ENCODE measurements around the gene ADAMTS15.

The ADAMTS15 gene

DNA sequence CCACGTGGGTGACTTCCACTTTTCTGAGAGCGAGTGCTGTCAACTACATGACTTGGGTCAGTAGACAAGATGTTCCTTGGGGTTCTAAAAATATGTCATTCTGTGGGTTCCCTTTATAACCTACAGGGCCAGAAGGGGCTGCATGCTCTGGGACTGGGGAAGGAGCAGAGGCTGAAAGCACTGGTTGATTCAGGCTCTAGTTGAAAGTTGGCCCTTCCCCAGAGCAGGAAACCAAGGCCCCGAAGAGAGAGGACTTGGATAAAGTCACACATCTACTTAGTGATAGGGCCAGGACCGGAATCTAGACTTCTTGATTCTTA is 9.9 kb downstream of the ADAMTS15 start:
- Histone ChIP-seq H3K9me3 (ENCODE audit: control insufficient read depth, insufficient read depth, low read depth, low read length) (no peaks in the 10 kb centered on the region), H3K4me3 (ENCODE audit: low read depth, low read length) (no peak overlapping the region), H3K27ac (ENCODE audit: extremely low read depth, low read depth, low read length) (no peak overlapping the region), H3K4me1 (ENCODE audit: control insufficient read depth, insufficient read depth, low read length) (no peaks in the 10 kb centered on the region), H3K36me3 (ENCODE audit: control insufficient read depth in 2 of 2, insufficient read depth in 1 of 2, low read length in 2 of 2) (peaks cover 0 to 11% of the 10 kb centered on the region in 2 experiments; a peak in 2 of 3 replicates)
- CTCF ChIA-PET: interaction anchor here (0.9 to 1.0 kb wide), 2 partner anchors 43 to 404 kb away, joined by 3 to 5 read pairs; no protein-coding TSS in a partner anchor
- TF ChIP-seq ZNF561 (tag by site-specific recombination; IDR thresholded peaks at IDR 0.05; ENCODE audit: borderline replicate concordance) (no peak), ZNF558 (tag by site-specific recombination; IDR thresholded peaks at IDR 0.05) (no peak), ZNF19 (tag by site-specific recombination; IDR thresholded peaks at IDR 0.05; ENCODE audit: low read depth) (no peak), ZNF654 (tag by site-specific recombination; IDR thresholded peaks at IDR 0.05; ENCODE audit: low read depth) (no peak)
- TF ChIP-seq, protein P1, sequence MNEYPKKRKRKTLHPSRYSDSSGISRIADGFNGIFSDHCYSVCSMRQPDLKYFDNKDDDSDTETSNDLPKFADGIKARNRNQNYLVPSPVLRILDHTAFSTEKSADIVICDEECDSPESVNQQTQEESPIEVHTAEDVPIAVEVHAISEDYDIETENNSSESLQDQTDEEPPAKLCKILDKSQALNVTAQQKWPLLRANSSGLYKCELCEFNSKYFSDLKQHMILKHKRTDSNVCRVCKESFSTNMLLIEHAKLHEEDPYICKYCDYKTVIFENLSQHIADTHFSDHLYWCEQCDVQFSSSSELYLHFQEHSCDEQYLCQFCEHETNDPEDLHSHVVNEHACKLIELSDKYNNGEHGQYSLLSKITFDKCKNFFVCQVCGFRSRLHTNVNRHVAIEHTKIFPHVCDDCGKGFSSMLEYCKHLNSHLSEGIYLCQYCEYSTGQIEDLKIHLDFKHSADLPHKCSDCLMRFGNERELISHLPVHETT (tag by site-specific recombination; IDR thresholded peaks at IDR 0.05): no peak
- TF ChIP-seq, protein P2, sequence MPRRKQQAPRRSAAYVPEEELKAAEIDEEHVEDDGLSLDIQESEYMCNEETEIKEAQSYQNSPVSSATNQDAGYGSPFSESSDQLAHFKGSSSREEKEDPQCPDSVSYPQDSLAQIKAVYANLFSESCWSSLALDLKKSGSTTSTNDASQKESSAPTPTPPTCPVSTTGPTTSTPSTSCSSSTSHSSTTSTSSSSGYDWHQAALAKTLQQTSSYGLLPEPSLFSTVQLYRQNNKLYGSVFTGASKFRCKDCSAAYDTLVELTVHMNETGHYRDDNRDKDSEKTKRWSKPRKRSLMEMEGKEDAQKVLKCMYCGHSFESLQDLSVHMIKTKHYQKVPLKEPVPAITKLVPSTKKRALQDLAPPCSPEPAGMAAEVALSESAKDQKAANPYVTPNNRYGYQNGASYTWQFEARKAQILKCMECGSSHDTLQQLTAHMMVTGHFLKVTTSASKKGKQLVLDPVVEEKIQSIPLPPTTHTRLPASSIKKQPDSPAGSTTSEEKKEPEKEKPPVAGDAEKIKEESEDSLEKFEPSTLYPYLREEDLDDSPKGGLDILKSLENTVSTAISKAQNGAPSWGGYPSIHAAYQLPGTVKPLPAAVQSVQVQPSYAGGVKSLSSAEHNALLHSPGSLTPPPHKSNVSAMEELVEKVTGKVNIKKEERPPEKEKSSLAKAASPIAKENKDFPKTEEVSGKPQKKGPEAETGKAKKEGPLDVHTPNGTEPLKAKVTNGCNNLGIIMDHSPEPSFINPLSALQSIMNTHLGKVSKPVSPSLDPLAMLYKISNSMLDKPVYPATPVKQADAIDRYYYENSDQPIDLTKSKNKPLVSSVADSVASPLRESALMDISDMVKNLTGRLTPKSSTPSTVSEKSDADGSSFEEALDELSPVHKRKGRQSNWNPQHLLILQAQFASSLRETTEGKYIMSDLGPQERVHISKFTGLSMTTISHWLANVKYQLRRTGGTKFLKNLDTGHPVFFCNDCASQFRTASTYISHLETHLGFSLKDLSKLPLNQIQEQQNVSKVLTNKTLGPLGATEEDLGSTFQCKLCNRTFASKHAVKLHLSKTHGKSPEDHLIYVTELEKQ (tag by site-specific recombination; IDR thresholded peaks at IDR 0.05; ENCODE audit: borderline replicate concordance): no peak
- POLR2A ChIA-PET: no interaction called here

DNA sequence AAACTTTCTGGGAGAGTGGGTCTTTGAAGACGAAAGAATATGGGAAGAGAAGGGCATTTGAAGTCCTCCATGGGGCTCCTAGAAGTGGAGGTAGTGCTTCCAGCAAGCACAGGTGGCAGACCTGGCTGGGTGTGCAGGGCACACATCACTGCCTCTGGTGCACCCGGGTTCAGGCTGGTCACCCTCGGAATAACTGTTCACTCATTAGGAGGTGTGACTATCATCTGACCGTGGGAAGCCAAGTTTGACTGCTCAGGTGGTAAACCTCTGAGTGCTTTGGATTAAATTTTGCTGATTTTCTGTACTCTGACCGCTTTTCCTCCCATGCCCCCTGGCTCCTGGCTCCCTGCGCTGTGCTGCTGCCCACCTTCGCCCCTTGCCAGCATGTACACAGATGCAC is 11.1 kb downstream of the ADAMTS15 start:
- TF ChIP-seq KLF8 (tag by site-specific recombination; IDR thresholded peaks at IDR 0.05) (no peak), SCRT2 (tag by site-specific recombination; IDR thresholded peaks at IDR 0.05) (no peak), ZNF221 (tag by site-specific recombination; IDR thresholded peaks at IDR 0.05; ENCODE audit: borderline replicate concordance) (no peak), ZNF140 (tag by site-specific recombination; IDR thresholded peaks at IDR 0.05) (no peak), ZIC2 (tag by site-specific recombination; IDR thresholded peaks at IDR 0.05) (no peak), GLIS1 (tag by site-specific recombination; IDR thresholded peaks at IDR 0.05) (no peak)
- TF ChIP-seq, protein P3, sequence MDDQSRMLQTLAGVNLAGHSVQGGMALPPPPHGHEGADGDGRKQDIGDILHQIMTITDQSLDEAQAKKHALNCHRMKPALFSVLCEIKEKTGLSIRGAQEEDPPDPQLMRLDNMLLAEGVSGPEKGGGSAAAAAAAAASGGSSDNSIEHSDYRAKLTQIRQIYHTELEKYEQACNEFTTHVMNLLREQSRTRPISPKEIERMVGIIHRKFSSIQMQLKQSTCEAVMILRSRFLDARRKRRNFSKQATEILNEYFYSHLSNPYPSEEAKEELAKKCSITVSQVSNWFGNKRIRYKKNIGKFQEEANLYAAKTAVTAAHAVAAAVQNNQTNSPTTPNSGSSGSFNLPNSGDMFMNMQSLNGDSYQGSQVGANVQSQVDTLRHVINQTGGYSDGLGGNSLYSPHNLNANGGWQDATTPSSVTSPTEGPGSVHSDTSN (CRISPR knock-in tag; IDR thresholded peaks at IDR 0.05): no peak
- no peaks in the 10 kb centered on the region for H3K9me3 ChIP-seq (ENCODE audit: control insufficient read depth, insufficient read depth, low read depth, low read length)
- no peak overlapping the region for H3K4me3 ChIP-seq (ENCODE audit: low read depth, low read length)
- no peaks in the 10 kb centered on the region for H3K4me1 ChIP-seq (ENCODE audit: control insufficient read depth, insufficient read depth, low read length)
- POLR2A ChIA-PET: no interaction called here
- peaks cover 0 to 11% of the 10 kb centered on the region in 2 experiments; a peak in 1 of 3 replicates for H3K36me3 ChIP-seq (ENCODE audit: control insufficient read depth in 2 of 2, insufficient read depth in 1 of 2, low read length in 2 of 2)
- no peak overlapping the region for H3K27ac ChIP-seq (ENCODE audit: extremely low read depth, low read depth, low read length)
- CTCF ChIA-PET: interaction anchor here (1.0 kb wide), 1 partner anchor 402 kb away, joined by 5 read pairs; no protein-coding TSS in a partner anchor

DNA sequence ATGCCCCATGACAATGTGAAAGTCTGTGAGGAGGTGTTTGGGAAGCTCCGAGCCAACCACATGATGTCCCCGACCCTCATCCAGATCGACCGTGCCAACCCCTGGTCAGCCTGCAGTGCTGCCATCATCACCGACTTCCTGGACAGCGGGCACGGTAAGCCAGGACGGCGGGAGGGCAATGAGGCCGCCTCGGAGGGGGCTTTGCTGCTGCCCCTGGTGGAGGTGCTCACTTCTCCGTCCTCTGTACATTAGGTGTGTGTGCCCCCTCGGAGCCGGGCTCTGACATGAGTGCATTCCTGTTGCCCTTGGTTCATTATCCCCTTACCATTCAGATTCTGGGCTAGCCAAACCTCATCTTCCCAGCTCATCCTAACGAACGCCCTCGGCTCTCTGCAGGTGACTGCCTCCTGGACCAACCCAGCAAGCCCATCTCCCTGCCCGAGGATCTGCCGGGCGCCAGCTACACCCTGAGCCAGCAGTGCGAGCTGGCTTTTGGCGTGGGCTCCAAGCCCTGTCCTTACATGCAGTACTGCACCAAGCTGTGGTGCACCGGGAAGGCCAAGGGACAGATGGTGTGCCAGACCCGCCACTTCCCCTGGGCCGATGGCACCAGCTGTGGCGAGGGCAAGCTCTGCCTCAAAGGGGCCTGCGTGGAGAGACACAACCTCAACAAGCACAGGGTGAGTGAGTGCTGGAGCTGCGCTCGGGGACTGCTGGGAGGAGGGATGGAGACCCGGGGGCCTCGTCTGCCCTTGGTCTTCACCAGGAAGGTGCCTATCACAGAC is 13.8 kb downstream of the ADAMTS15 start:
- no peak overlapping the region for H3K4me3 ChIP-seq (ENCODE audit: low read depth, low read length)
- H3K27ac ChIP-seq (ENCODE audit: extremely low read depth, low read depth, low read length): no peak overlapping the region
- ChIA-PET CTCF (interaction anchor here (0.5 to 0.7 kb wide), 2 partner anchors 22 to 400 kb away, joined by 3 read pairs; no protein-coding TSS in a partner anchor), POLR2A (no interaction called here)
- no peaks in the 10 kb centered on the region for H3K4me1 ChIP-seq (ENCODE audit: control insufficient read depth, insufficient read depth, low read length)
- peaks cover 0 to 19% of the 10 kb centered on the region in 2 experiments; a peak in 2 of 3 replicates for H3K36me3 ChIP-seq (ENCODE audit: control insufficient read depth in 2 of 2, insufficient read depth in 1 of 2, low read length in 2 of 2)
- no peak for TF ChIP-seq MZF1 (tag by site-specific recombination; IDR thresholded peaks at IDR 0.05; ENCODE audit: borderline replicate concordance)
- TF ChIP-seq FEZF1 (tag by site-specific recombination; IDR thresholded peaks at IDR 0.05): no peak
- TF ChIP-seq ZNF561 (tag by site-specific recombination; IDR thresholded peaks at IDR 0.05; ENCODE audit: borderline replicate concordance): no peak
- no peak for TF ChIP-seq ZNF514 (tag by site-specific recombination; IDR thresholded peaks at IDR 0.05)
- no peak for TF ChIP-seq SP2 (tag by site-specific recombination; IDR thresholded peaks at IDR 0.05)
- TF ChIP-seq ZFP41 (tag by site-specific recombination; IDR thresholded peaks at IDR 0.05; ENCODE audit: borderline replicate concordance): no peak
- no peak for TF ChIP-seq ZNF785 (tag by site-specific recombination; IDR thresholded peaks at IDR 0.05)
- TF ChIP-seq ZNF248 (tag by site-specific recombination; IDR thresholded peaks at IDR 0.05): no peak
- no peak for TF ChIP-seq PRDM1 (tag by site-specific recombination; IDR thresholded peaks at IDR 0.05)
- H3K9me3 ChIP-seq (ENCODE audit: control insufficient read depth, insufficient read depth, low read depth, low read length): no peaks in the 10 kb centered on the region

Data from HEK293 (cell line).